Stimulated activated CD4-positive, alpha-beta T cell treated with anti-CD3 and anti-CD28 coated beads, Interleukin-1b, Interleukin-23, amount 100 ng/mL, for 4 hours (primary cell): Measurements from ENCODE around the gene ATOH8.
"Not testable (repeated sequence)": the region's sequence is repeated elsewhere in the genome, so short reads cannot be mapped to it uniquely, and the experiment has no call there.

ENCODE experiments used
- DNase-seq, 2 donors: peaks; one replicate each; pipeline ENCODE4 v3.0.0-alpha.2; 2020; ENCODE audit warnings: low read depth in 2 of 2

ATOH8 gene

GRCh38 chr2:85753525-85754312, at the start of gene ATOH8:
Gene ATOH8 (plus strand): TSS chr2:85753991. CDS start chr2:85754190, 199 bp downstream.
- DNase-seq, result no peak

- DNase-seq, result no peak
Measured at GRCh38 chr2:85704038-85704437, 49.8 kb upstream of the ATOH8 start.

- DNase-seq, result no peak
Measured at GRCh38 chr2:85704800-85705679, 48.8 kb upstream of the ATOH8 start.

- DNase-seq, result no peak
Measured at GRCh38 chr2:85705680-85706039, 48.1 kb upstream of the ATOH8 start.

GRCh38 chr2:85706063-85706462, 47.7 kb upstream of the ATOH8 start:
- no peak for DNase-seq

- DNase-seq, result no peak
Measured at GRCh38 chr2:85706599-85707296, 47.0 kb upstream of the ATOH8 start.

GRCh38 chr2:85707304-85707703, 46.5 kb upstream of the ATOH8 start:
- peak in 1 of 2 donors; percentile 63 for DNase-seq

GRCh38 chr2:85708641-85709040, 45.1 kb upstream of the ATOH8 start:
- DNase-seq, result no peak

GRCh38 chr2:85709401-85709811, 44.4 kb upstream of the ATOH8 start:
- DNase-seq, result no peak

GRCh38 chr2:85710687-85711577, 42.9 kb upstream of the ATOH8 start:
- DNase-seq, result no peak

- no peak for DNase-seq
Measured at GRCh38 chr2:85711578-85712060, 42.2 kb upstream of the ATOH8 start.

GRCh38 chr2:85712336-85712735, 41.5 kb upstream of the ATOH8 start:
- DNase-seq, result no peak

GRCh38 chr2:85712849-85713612, 40.8 kb upstream of the ATOH8 start:
- no peak for DNase-seq

- DNase-seq, result no peak
Measured at GRCh38 chr2:85713836-85714235, 40.0 kb upstream of the ATOH8 start.

GRCh38 chr2:85714421-85714820, 39.4 kb upstream of the ATOH8 start:
- not testable (repeated sequence) for DNase-seq

GRCh38 chr2:85714841-85715240, 39.0 kb upstream of the ATOH8 start:
- DNase-seq, result no peak

- no peak for DNase-seq
Measured at GRCh38 chr2:85716346-85716914, 37.4 kb upstream of the ATOH8 start.

GRCh38 chr2:85717308-85718008, 36.3 kb upstream of the ATOH8 start:
- DNase-seq, result no peak

GRCh38 chr2:85718009-85718391, 35.8 kb upstream of the ATOH8 start:
- no peak for DNase-seq
